GM12873 (cell line): ENCODE results near the gene TNNI3K.

Experiments
- CTCF ChIP-seq: IDR thresholded peaks from 2 replicates; pipeline ENCODE4 v1.5.1; 2012; ENCODE audit warnings: low read depth, mild to moderate bottlenecking, moderate library complexity, low read length, control low read depth; ENCODE audit not compliant: insufficient read depth; ENCODE audit errors: missing control alignments

Gene TNNI3K

GRCh38 chr1:74205266-74205665 is 29.9 kb upstream of the TNNI3K start:
- TF ChIP-seq CTCF = no peak

GRCh38 chr1:74215229-74215628 is 20.0 kb upstream of the TNNI3K start:
- TF ChIP-seq CTCF = no peak

- TF ChIP-seq CTCF = no peak
Observed at GRCh38 chr1:74222701-74223100, 12.5 kb upstream of the TNNI3K start.

- TF ChIP-seq CTCF = no peak
Observed at GRCh38 chr1:74223453-74223852, 11.7 kb upstream of the TNNI3K start.

GRCh38 chr1:74236440-74236839 is 1.3 kb downstream of the TNNI3K start:
- no peak for TF ChIP-seq CTCF

GRCh38 chr1:74237035-74237434 is 1.8 kb downstream of the TNNI3K start:
- TF ChIP-seq CTCF = no peak

GRCh38 chr1:74237787-74238186 is 2.6 kb downstream of the TNNI3K start:
- TF ChIP-seq CTCF = no peak

GRCh38 chr1:74245168-74245772 is 10.1 kb downstream of the TNNI3K start:
- TF ChIP-seq CTCF = no peak
